T47D (cell line): ENCODE data around the gene SCGB1C1.

ENCODE experiments used
- DNase-seq, 2 experiments: peaks; one replicate each; pipeline versions ENCODE4 v3.0.0 to v3.0.0-alpha.2; 2011 to 2012; ENCODE audit warnings: low read depth in 1 of 2, low spot score in 1 of 2
- JUND ChIP-seq: IDR thresholded peaks from 2 replicates; pipeline ENCODE4 v1.6.1; 2012; ENCODE audit warnings: low read depth
- in situ Hi-C: cut with HindIII; loops from 2 replicates; pipeline ENCODE4 v1.10.0; 2016; ENCODE audit warnings: low sequenced_read_pairs, low pct_unique_long_range_greater_than_20kb

The SCGB1C1 gene

GRCh38 chr11:208181-208916 lies 15.5 kb downstream of the SCGB1C1 start:
- TF ChIP-seq JUND: no peak
- peak; percentile 69 to 80 for DNase-seq
- in situ Hi-C loops: no loop called here

GRCh38 chr11:208917-209260 lies 16.0 kb downstream of the SCGB1C1 start:
- no peak for DNase-seq
- in situ Hi-C loops: no loop called here
- TF ChIP-seq JUND: no peak

GRCh38 chr11:209275-210121 lies 16.6 kb downstream of the SCGB1C1 start:
- TF ChIP-seq JUND: no peak
- in situ Hi-C loops: no loop called here
- no peak for DNase-seq

- in situ Hi-C loops: no loop called here
- TF ChIP-seq JUND: no peak
- DNase-seq: no peak
These were observed 17.4 kb downstream of the SCGB1C1 start for GRCh38 chr11:210122-210802.

- in situ Hi-C loops: no loop called here
- DNase-seq: no peak
- no peak for TF ChIP-seq JUND
These were observed 17.9 kb downstream of the SCGB1C1 start for GRCh38 chr11:210803-211180.

GRCh38 chr11:211295-211694 lies 18.4 kb downstream of the SCGB1C1 start:
- in situ Hi-C loops: no loop called here

GRCh38 chr11:211741-212140 lies 18.9 kb downstream of the SCGB1C1 start:
- no peak for DNase-seq
- TF ChIP-seq JUND: no peak
- in situ Hi-C loops: no loop called here

More at GRCh38 chr11:211295-211694, 18.4 kb downstream of the SCGB1C1 start:
- DNase-seq: no peak
- no peak for TF ChIP-seq JUND

GRCh38 chr11:212150-213100 lies 19.5 kb downstream of the SCGB1C1 start:
- no peak for TF ChIP-seq JUND
- in situ Hi-C loops: no loop called here
- no peak for DNase-seq

GRCh38 chr11:213111-213510 lies 20.2 kb downstream of the SCGB1C1 start:
- in situ Hi-C loops: no loop called here
- no peak for DNase-seq
- no peak for TF ChIP-seq JUND

GRCh38 chr11:214083-214482 lies 21.2 kb downstream of the SCGB1C1 start:
- TF ChIP-seq JUND: no peak
- in situ Hi-C loops: no loop called here
- no peak for DNase-seq

GRCh38 chr11:215581-216037 lies 22.7 kb downstream of the SCGB1C1 start:
- in situ Hi-C loops: no loop called here
- no peak for TF ChIP-seq JUND
- DNase-seq: no peak

GRCh38 chr11:216081-216974 lies 23.4 kb downstream of the SCGB1C1 start:
- in situ Hi-C loops: no loop called here
- no peak for TF ChIP-seq JUND
- no peak for DNase-seq
